IMR-90 (cell line): Measurements from ENCODE around the gene TLDC2. TPM values are rescaled to one million over a fixed set of nuclear protein-coding genes. Genes with fewer than 3 reads are reported as not detected.

Experiments used
- ATAC-seq: fragments of 200-7000 bp; cut with Tn5 transposase; 2 replicates; pipeline ENCODE4 v1.9.1; 2020; ENCODE audit warnings: low read depth, mild to moderate bottlenecking, moderate library complexity
- BruUV-seq: library from RNA; stranded (reverse); fragments of 400-500 nt; replicated peaks from 2 replicates; lab custom pipeline; 2021; lab: Mats Ljungman, UMichigan
- CTCF ChIA-PET: fragments of 300-600 bp; formaldehyde crosslinking; extraction: SDS; loops from one replicate; lab custom pipeline; 2021; ENCODE audit warnings: antibody characterized with exemption; lab: Yijun Ruan, JAX
- POLR2A ChIA-PET: fragments of 300-600 bp; sonication (Branson Sonifier 250); formaldehyde crosslinking; loops from one replicate; lab custom pipeline; 2022; ENCODE audit warnings: antibody characterized with exemption; ENCODE audit not compliant: unreplicated experiment; lab: Charles Lee
- DNase-seq: peaks from one replicate; pipeline ENCODE4 v3.0.0; 2013
- H2AFZ ChIP-seq: replicated peaks from 2 replicates; pipeline ENCODE3; 2013; ENCODE audit warnings: low read length, mild to moderate bottlenecking; ENCODE audit not compliant: poor library complexity
- H2AK5ac ChIP-seq: 2 replicates; pipeline ENCODE4 v1.6.1; 2013; ENCODE audit warnings: low read depth, low read length, inconsistent platforms
- H2AK9ac ChIP-seq: replicated peaks from 2 replicates; pipeline ENCODE3; 2013; ENCODE audit warnings: mild to moderate bottlenecking, low read depth, low read length, moderate library complexity; ENCODE audit not compliant: poor library complexity
- H2BK120ac ChIP-seq: 2 replicates; pipeline ENCODE4 v1.6.1; 2013; ENCODE audit warnings: low read depth, low read length, inconsistent platforms
- H2BK15ac ChIP-seq: 3 replicates; pipeline ENCODE4 v1.6.1; 2013; ENCODE audit warnings: low read depth, low read length, inconsistent platforms
- H2BK20ac ChIP-seq: 2 replicates; pipeline ENCODE4 v1.6.1; 2013; ENCODE audit warnings: low read depth, mild to moderate bottlenecking, inconsistent platforms, low read length, moderate library complexity
- H2BK5ac ChIP-seq: 2 replicates; pipeline ENCODE4 v1.6.1; 2013; ENCODE audit warnings: mild to moderate bottlenecking, low read depth, low read length, inconsistent platforms; ENCODE audit not compliant: poor library complexity, severe bottlenecking
- H3K14ac ChIP-seq: replicated peaks from 2 replicates; pipeline ENCODE4 v1.6.1; 2013; ENCODE audit warnings: low read depth, low read length, inconsistent platforms
- H3K18ac ChIP-seq: 2 replicates; pipeline ENCODE4 v1.6.1; 2013; ENCODE audit warnings: low read depth, low read length, control low read depth
- H3K23ac ChIP-seq: 2 replicates; pipeline ENCODE4 v1.6.1; 2013; ENCODE audit warnings: low read depth, low read length, inconsistent platforms
- H3K27ac ChIP-seq: 2 replicates; pipeline ENCODE4 v1.5.1; 2013; ENCODE audit warnings: mild to moderate bottlenecking, control low read depth, low read length; ENCODE audit not compliant: insufficient read depth
- H3K27me3 ChIP-seq: 2 replicates; pipeline ENCODE4 v1.6.1; 2013; ENCODE audit warnings: low read length; ENCODE audit not compliant: control insufficient read depth, insufficient read depth
- H3K36me3 ChIP-seq: 2 replicates; pipeline ENCODE4 v1.6.1; 2013; ENCODE audit warnings: low read length, mixed read lengths; ENCODE audit not compliant: control insufficient read depth, insufficient read depth
- H3K4ac ChIP-seq: 2 replicates; pipeline ENCODE4 v1.6.1; 2013; ENCODE audit warnings: low read depth, low read length, inconsistent platforms
- H3K4me1 ChIP-seq: 2 replicates; pipeline ENCODE4 v1.6.1; 2013; ENCODE audit warnings: low read length, mixed read lengths; ENCODE audit not compliant: control insufficient read depth, insufficient read depth
- H3K4me2 ChIP-seq: 2 replicates; pipeline ENCODE4 v1.6.1; 2013; ENCODE audit warnings: low read depth, mild to moderate bottlenecking, control low read depth, low read length, moderate library complexity
- H3K4me3 ChIP-seq: 2 replicates; pipeline ENCODE4 v1.5.1; 2013; ENCODE audit warnings: low read depth, mild to moderate bottlenecking, control low read depth, low read length, moderate library complexity; ENCODE audit not compliant: insufficient read depth
- H3K56ac ChIP-seq: 2 replicates; pipeline ENCODE4 v1.6.1; 2013; ENCODE audit warnings: low read length, inconsistent platforms; ENCODE audit not compliant: insufficient read depth; ENCODE audit errors: extremely low read depth
- H3K79me1 ChIP-seq, 2 experiments: 2 replicates each; pipeline ENCODE4 v1.6.1; 2013; ENCODE audit warnings: low read length in 2 of 2, inconsistent platforms in 1 of 2, low read depth in 1 of 2
- H3K9ac ChIP-seq: 2 replicates; pipeline ENCODE4 v1.6.1; 2013; ENCODE audit warnings: low read depth, low read length, control low read depth
- H3K9me1 ChIP-seq: 2 replicates; pipeline ENCODE4 v1.6.1; 2013; ENCODE audit warnings: low read length, inconsistent platforms; ENCODE audit not compliant: insufficient read depth
- H3K9me3 ChIP-seq: 2 replicates; pipeline ENCODE4 v1.6.1; 2013; ENCODE audit warnings: low read length; ENCODE audit not compliant: control insufficient read depth, insufficient read depth
- H4K20me1 ChIP-seq: 2 replicates; pipeline ENCODE4 v1.6.1; 2013; ENCODE audit warnings: low read length, inconsistent platforms; ENCODE audit not compliant: insufficient read depth
- H4K5ac ChIP-seq: 2 replicates; pipeline ENCODE4 v1.6.1; 2013; ENCODE audit warnings: mild to moderate bottlenecking, low read depth, low read length, control low read depth
- H4K8ac ChIP-seq, 2 experiments: 2 replicates each; pipeline ENCODE4 v1.6.1; 2013; ENCODE audit warnings: low read depth in 2 of 2, low read length in 2 of 2, control low read depth in 1 of 2, inconsistent platforms in 1 of 2
- H4K91ac ChIP-seq: 2 replicates; pipeline ENCODE4 v1.6.1; 2013; ENCODE audit warnings: low read depth, low read length, inconsistent platforms; ENCODE audit not compliant: insufficient read depth
- CHD1 ChIP-seq: IDR thresholded peaks from 2 replicates; pipeline ENCODE4 v1.6.1; 2012; ENCODE audit warnings: low read depth, low read length, improper control_type of control experiment
- FOS ChIP-seq: fragments of 150-350 bp; IDR thresholded peaks from 2 replicates; pipeline ENCODE4 v1.6.1; 2016; ENCODE audit warnings: low read depth, low read length
- MAFK ChIP-seq: IDR thresholded peaks from 2 replicates; pipeline ENCODE4 v1.6.1; 2012; ENCODE audit warnings: low read depth, low read length, improper control_type of control experiment
- MAZ ChIP-seq: IDR thresholded peaks from 2 replicates; pipeline ENCODE4 v1.6.1; 2012; ENCODE audit warnings: low read depth, mild to moderate bottlenecking, low read length, improper control_type of control experiment, moderate library complexity, borderline replicate concordance
- MXI1 ChIP-seq: IDR thresholded peaks from 2 replicates; pipeline ENCODE4 v1.6.1; 2012; ENCODE audit warnings: low read depth, mild to moderate bottlenecking, low read length, moderate library complexity, borderline replicate concordance
- NFE2L2 ChIP-seq: fragments of 150-350 bp; IDR thresholded peaks from 2 replicates; pipeline ENCODE4 v1.6.1; 2016; ENCODE audit warnings: low read depth, mild to moderate bottlenecking, low read length
- POLR2A ChIP-seq: IDR thresholded peaks from 2 replicates; pipeline ENCODE4 v1.6.1; 2012; ENCODE audit warnings: mild to moderate bottlenecking, low read depth, low read length
- RAD21 ChIP-seq: IDR thresholded peaks from 2 replicates; pipeline ENCODE4 v1.6.1; 2012; ENCODE audit warnings: low read length, improper control_type of control experiment
- SMC3 ChIP-seq: fragments of 150-350 bp; IDR thresholded peaks from 2 replicates; pipeline ENCODE4 v1.6.1; 2016; ENCODE audit warnings: low read depth, mild to moderate bottlenecking, antibody characterized with exemption, low read length, moderate library complexity
- whole genome bisulfite sequencing, 2 experiments: methylation state at CpG; one replicate each; pipeline versions ENCODE4 v1.1.5 to v1.1.7; 2013; ENCODE audit warnings: missing lambda C conversion rate in 2 of 2; ENCODE audit not compliant: insufficient read length in 1 of 2; ENCODE audit errors: extremely low coverage in 2 of 2; 5-methylcytosine and 5-hydroxymethylcytosine counted together
- dilution Hi-C: fragments of 300-500 bp; cut with HindIII; formaldehyde crosslinking; loops from one replicate; pipeline ENCODE4 v1.14.3; 2018; ENCODE audit warnings: low sequenced_read_pairs; ENCODE audit not compliant: unreplicated experiment
- in situ Hi-C: fragments of 300-500 bp; cut with MboI; formaldehyde crosslinking; loops from 3 replicates; pipeline ENCODE4 v1.14.3; 2019; ENCODE audit warnings: low sequenced_read_pairs, inconsistent platforms, mixed read lengths
- intact Hi-C: fragments of 100-400 bp; cut with micrococcal nuclease; formaldehyde crosslinking; loops from 2 replicates; pipeline ENCODE4 v1.10.0; 2022
- polyA plus RNA-seq, 3 experiments: library from polyadenylated mRNA; depleted of rRNA; stranded (reverse); fragments of >200 nt; gene quantifications; 2 replicates each; pipeline ENCODE4 v1.2.3, GENCODE V29; 2012; ENCODE audit warnings: low replicate concordance in 1 of 3
- total RNA-seq: library from RNA; depleted of rRNA; stranded (reverse); fragments of >200 nt; gene quantifications from 2 replicates; pipeline ENCODE4 v1.2.3, GENCODE V29; 2012
- TF ChIP-seq, protein P1 (sequence below): conservative IDR thresholded peaks from 2 replicates; pipeline ENCODE4 v1.5.1; 2012; ENCODE audit warnings: mild to moderate bottlenecking, low read depth, low read length, improper control_type of control experiment

Gene TLDC2
- total and polyA plus RNA-seq, 2 of the 4 experiments (the other 2 are of a cell fraction): 0.18 to 0.19 TPM

DNA sequence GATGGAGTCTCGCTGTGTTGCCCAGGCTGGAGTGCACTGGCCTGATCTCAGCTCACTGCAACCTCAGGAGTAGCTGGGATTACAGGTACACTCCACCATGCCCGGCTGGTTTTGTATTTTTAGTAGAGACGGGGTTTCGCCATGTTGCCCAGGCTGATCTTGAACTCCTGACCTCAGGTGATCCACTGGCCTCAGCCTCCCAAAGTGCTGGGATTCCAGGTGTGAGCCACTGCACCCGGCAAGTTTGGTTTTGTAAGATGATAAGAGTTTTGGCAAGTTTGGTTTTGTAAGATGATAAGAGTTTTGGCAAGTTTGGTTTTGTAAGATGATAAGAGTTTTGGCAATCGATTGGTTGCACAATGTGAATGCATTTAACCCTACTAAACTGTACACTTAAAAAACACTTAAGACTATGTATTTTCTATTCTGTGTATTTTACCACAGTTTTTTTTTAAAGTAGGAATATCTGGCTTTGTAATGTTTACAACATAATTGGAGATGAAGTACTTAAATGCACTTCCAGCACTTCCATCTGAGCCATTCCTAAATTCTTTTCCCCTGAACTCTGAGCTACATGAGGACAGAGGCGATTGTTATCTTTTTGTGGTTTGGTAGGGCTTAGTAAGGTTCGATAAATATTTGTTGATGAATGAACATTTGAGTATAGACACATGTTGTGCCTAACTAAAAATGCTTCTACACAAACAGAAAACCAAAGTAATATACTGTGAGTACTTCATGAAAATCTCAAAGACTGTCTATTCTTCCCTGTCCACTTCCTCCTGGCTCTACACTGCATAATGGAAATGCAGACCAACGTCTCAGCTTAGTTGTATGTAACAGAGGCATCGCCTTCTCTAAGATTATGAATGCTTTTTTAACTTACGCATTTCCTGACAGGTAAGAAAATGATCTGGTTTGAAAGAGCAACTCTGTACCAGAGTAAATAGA, 56.8 kb downstream of the TLDC2 start:
- H4K91ac ChIP-seq: no peak overlapping the region
- H2BK120ac ChIP-seq: no peak overlapping the region
- H3K79me1 ChIP-seq: no peaks in the 10 kb centered on the region
- WGBS, 2 experiments: no CpG with 5 or more reads among the region's 11 CpGs
- H3K9me3 ChIP-seq: no peaks in the 10 kb centered on the region
- no peak overlapping the region for H3K14ac ChIP-seq
- H3K56ac ChIP-seq: no peak overlapping the region
- BruUV-seq: no TSS peak
- no peak overlapping the region for H2BK5ac ChIP-seq
- H3K4me3 ChIP-seq: no peak overlapping the region
- ATAC-seq (peak; percentile 84), DNase-seq (peak; percentile 59)
- POLR2A ChIA-PET: interaction anchor here (0.7 to 0.9 kb wide), 2 partner anchors 11 to 12 kb away, joined by 3 read pairs; no protein-coding TSS in a partner anchor
- in situ Hi-C loops (no loop called here), dilution Hi-C loops (no loop called here), intact Hi-C loops (no loop called here)
- H3K9me1 ChIP-seq: no peaks in the 10 kb centered on the region
- no peak overlapping the region for H3K18ac ChIP-seq
- no peaks in the 10 kb centered on the region for H4K20me1 ChIP-seq
- H3K4me1 ChIP-seq: peaks cover 1% of the 10 kb centered on the region; the same call in 1 of the 2 replicates
- no peak overlapping the region for H2AFZ ChIP-seq
- H3K27ac ChIP-seq: peak overlapping the region; percentile 37; the same call in 1 of the 2 replicates
- TF ChIP-seq RAD21 (no peak), SMC3 (no peak), MAZ (no peak), NFE2L2 (no peak), MXI1 (no peak), FOS (no peak), CHD1 (no peak), POLR2A (no peak), MAFK (no peak)
- TF ChIP-seq, protein P1, sequence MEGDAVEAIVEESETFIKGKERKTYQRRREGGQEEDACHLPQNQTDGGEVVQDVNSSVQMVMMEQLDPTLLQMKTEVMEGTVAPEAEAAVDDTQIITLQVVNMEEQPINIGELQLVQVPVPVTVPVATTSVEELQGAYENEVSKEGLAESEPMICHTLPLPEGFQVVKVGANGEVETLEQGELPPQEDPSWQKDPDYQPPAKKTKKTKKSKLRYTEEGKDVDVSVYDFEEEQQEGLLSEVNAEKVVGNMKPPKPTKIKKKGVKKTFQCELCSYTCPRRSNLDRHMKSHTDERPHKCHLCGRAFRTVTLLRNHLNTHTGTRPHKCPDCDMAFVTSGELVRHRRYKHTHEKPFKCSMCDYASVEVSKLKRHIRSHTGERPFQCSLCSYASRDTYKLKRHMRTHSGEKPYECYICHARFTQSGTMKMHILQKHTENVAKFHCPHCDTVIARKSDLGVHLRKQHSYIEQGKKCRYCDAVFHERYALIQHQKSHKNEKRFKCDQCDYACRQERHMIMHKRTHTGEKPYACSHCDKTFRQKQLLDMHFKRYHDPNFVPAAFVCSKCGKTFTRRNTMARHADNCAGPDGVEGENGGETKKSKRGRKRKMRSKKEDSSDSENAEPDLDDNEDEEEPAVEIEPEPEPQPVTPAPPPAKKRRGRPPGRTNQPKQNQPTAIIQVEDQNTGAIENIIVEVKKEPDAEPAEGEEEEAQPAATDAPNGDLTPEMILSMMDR: no peak
- H2BK15ac ChIP-seq: no peak overlapping the region
- H3K23ac ChIP-seq: no peak overlapping the region
- no peak overlapping the region for H4K5ac ChIP-seq
- 0 out of 2 replicates have a peak, but pooled peaks cover 1% of the 10 kb centered on the region for H3K36me3 ChIP-seq
- no peak overlapping the region for H3K4ac ChIP-seq
- no peak overlapping the region for H3K9ac ChIP-seq
- H3K4me2 ChIP-seq: no peak overlapping the region
- no peak overlapping the region for H2BK20ac ChIP-seq
- no peaks in the 10 kb centered on the region for H3K27me3 ChIP-seq
- H4K8ac ChIP-seq: no peak overlapping the region
- no peak overlapping the region for H2AK9ac ChIP-seq
- H2AK5ac ChIP-seq: no peak overlapping the region
- CTCF ChIA-PET: interaction anchor here (0.6 to 1.0 kb wide), 2 partner anchors 13 to 16 kb away, joined by 3 to 6 read pairs; no protein-coding TSS in a partner anchor
